NCI-H128 (cell line): ENCODE results near the gene OR51L1.
"Not testable (repeated sequence)": the region's sequence is repeated elsewhere in the genome, so short reads cannot be mapped to it uniquely, and the experiment has no call there.

Experiments used
- DNase-seq: peaks from one replicate; lab custom pipeline; 2025; ENCODE audit not compliant: unreplicated experiment; lab: John Stamatoyannopoulos, UW

Gene OR51L1

GRCh38 chr11:4994551-4994950 lies at the start of gene OR51L1:
Gene OR51L1 (plus strand): TSS chr11:4994851. CDS start chr11:4998983, 4,132 bp downstream.
- no peak for DNase-seq

GRCh38 chr11:4947505-4947904 lies 47.1 kb upstream of the OR51L1 start, which contains the start of gene OR51A4:
Gene OR51A4 (minus strand): TSS chr11:4947605. CDS start chr11:4947100, 505 bp downstream.
- DNase-seq, result no peak

- not testable (repeated sequence) for DNase-seq
Observed at GRCh38 chr11:4955613-4956012, 39.0 kb upstream of the OR51L1 start, which contains the start of gene OR51A2. Gene OR51A2 (minus strand): TSS chr11:4955713. CDS start chr11:4955713, 0 bp downstream.

- DNase-seq, result no peak
Observed at GRCh38 chr11:4957396-4957795, 37.3 kb upstream of the OR51L1 start.

GRCh38 chr11:4960877-4961276 lies 33.8 kb upstream of the OR51L1 start:
- no peak for DNase-seq

GRCh38 chr11:4962816-4963215 lies 31.8 kb upstream of the OR51L1 start:
- DNase-seq, result no peak

- DNase-seq, result no peak
Observed at GRCh38 chr11:4975436-4975835, 19.2 kb upstream of the OR51L1 start.

- DNase-seq, result no peak
Observed at GRCh38 chr11:4979036-4979435, 15.6 kb upstream of the OR51L1 start.

GRCh38 chr11:4982678-4983077 lies 12.0 kb upstream of the OR51L1 start:
- no peak for DNase-seq

- DNase-seq, result no peak
Observed at GRCh38 chr11:4983841-4984240, 10.8 kb upstream of the OR51L1 start.

- no peak for DNase-seq
Observed at GRCh38 chr11:4991060-4991459, 3.6 kb upstream of the OR51L1 start.

GRCh38 chr11:5004424-5005274 lies 10.0 kb downstream of the OR51L1 start:
- peak; percentile 7 for DNase-seq

- no peak for DNase-seq
Observed at GRCh38 chr11:5007561-5007960, 12.9 kb downstream of the OR51L1 start.

GRCh38 chr11:5011254-5011653 lies 16.6 kb downstream of the OR51L1 start:
- no peak for DNase-seq

GRCh38 chr11:5013012-5013411 lies 18.4 kb downstream of the OR51L1 start:
- DNase-seq, result no peak

GRCh38 chr11:5021996-5022395 lies 27.3 kb downstream of the OR51L1 start:
- DNase-seq, result no peak

- DNase-seq, result no peak
Observed at GRCh38 chr11:5036669-5037068, 42.0 kb downstream of the OR51L1 start.

GRCh38 chr11:5037926-5038325 lies 43.3 kb downstream of the OR51L1 start:
- DNase-seq, result no peak

- DNase-seq, result no peak
Observed at GRCh38 chr11:5038341-5038740, 43.7 kb downstream of the OR51L1 start.

GRCh38 chr11:5040876-5041275 lies 46.2 kb downstream of the OR51L1 start:
- no peak for DNase-seq

GRCh38 chr11:5042091-5042490 lies 47.4 kb downstream of the OR51L1 start:
- no peak for DNase-seq

- DNase-seq, result no peak
Observed at GRCh38 chr11:5043380-5043779, 48.7 kb downstream of the OR51L1 start.

GRCh38 chr11:5046226-5046625 lies 51.6 kb downstream of the OR51L1 start, which contains the start of gene OR52J3:
Gene OR52J3 (plus strand): TSS chr11:5046526. CDS start chr11:5046526, 0 bp downstream.
- DNase-seq, result no peak
